Activated CD4-positive, alpha-beta T cell treated with anti-CD3 and anti-CD28 coated beads, Interleukin-2, amount 10 ng/mL, durations not matched to agents 7 days and 5 days (primary cell): ENCODE measurements around the gene S1PR4. TPM values are rescaled to one million over a fixed set of nuclear protein-coding genes. Genes with fewer than 3 reads are reported as not detected.
A peak's percentile ranks its signal among the peaks of the same experiment; 100 is the strongest.

Experiments
- CTCF ChIA-PET: fragments of 350-600 bp; sonication (Branson Sonifier 250); formaldehyde crosslinking; loops from one replicate; lab custom pipeline; 2021; ENCODE audit warnings: antibody characterized with exemption; lab: Charles Lee
- POLR2A ChIA-PET: fragments of 350-600 bp; sonication (Branson Sonifier 250); formaldehyde crosslinking; loops from one replicate; lab custom pipeline; 2021; ENCODE audit warnings: antibody characterized with exemption; lab: Charles Lee
- DNase-seq: peaks from one replicate; pipeline ENCODE4 v3.0.0-alpha.2; 2020
- H3K27ac Mint-ChIP-seq: one replicate; pipeline ENCODE4 v1.8.0; 2021; ENCODE audit warnings: mild to moderate bottlenecking, moderate library complexity, mixed read lengths
- H3K27me3 Mint-ChIP-seq: one replicate; pipeline ENCODE4 v1.8.0; 2021; ENCODE audit warnings: mixed read lengths
- H3K36me3 Mint-ChIP-seq: one replicate; pipeline ENCODE4 v1.8.0; 2021; ENCODE audit warnings: low read depth, mixed read lengths
- H3K4me1 Mint-ChIP-seq: one replicate; pipeline ENCODE4 v1.8.0; 2021; ENCODE audit warnings: mixed read lengths
- H3K4me3 Mint-ChIP-seq: one replicate; pipeline ENCODE4 v1.8.0; 2021; ENCODE audit warnings: mild to moderate bottlenecking, moderate library complexity, mixed read lengths
- H3K9me3 Mint-ChIP-seq: one replicate; pipeline ENCODE4 v1.8.0; 2021; ENCODE audit warnings: mixed read lengths
- total RNA-seq, 2 experiments: library from RNA; stranded (reverse); gene quantifications; one replicate each; pipeline ENCODE4 v1.2.3, GENCODE V29; 2021

The S1PR4 gene
- total RNA-seq, 2 experiments from 2014 or later = 162 to 209 TPM

- POLR2A ChIA-PET = no interaction called here
- CTCF ChIA-PET = interaction anchor here (0.7 kb wide), 1 partner anchor 1720 kb away, joined by 3 read pairs; no protein-coding TSS in a partner anchor
- Mint-ChIP-seq H3K27me3 (peaks cover 30% of the 10 kb centered on the region), H3K9me3 (no peaks in the 10 kb centered on the region), H3K27ac (no peak within 1 kb of the TSS), H3K4me1 (no peaks in the 10 kb centered on the region), H3K4me3 (no peak within 1 kb of the TSS), H3K36me3 (no peaks in the 10 kb centered on the region)
- peak; percentile 53 for DNase-seq
Measured at GRCh38 chr19:3224346-3225168, 46.0 kb downstream of the S1PR4 start, which contains the start of gene CELF5. Gene CELF5 (plus strand): TSS chr19:3224661. CDS start chr19:3224740, 79 bp downstream.

DNA sequence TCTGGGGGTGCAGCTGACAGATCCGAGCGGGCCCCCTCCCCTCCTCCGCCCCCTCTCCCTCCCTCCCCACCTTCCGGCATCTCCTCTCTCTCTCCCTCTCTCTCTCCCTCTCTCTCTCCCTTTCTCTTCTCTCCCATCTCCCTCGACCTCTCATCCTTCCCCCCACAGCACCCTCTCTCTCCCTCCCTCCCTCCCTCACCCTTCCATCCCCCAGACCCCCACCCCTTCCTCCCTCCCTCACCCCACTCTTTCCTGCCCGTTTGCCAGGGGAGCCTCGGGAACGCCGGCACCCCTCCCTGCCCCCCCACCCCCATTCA lies 46.6 kb downstream of the S1PR4 start:
- ChIA-PET POLR2A (no interaction called here), CTCF (no interaction called here)
- Mint-ChIP-seq H3K36me3 (no peaks in the 10 kb centered on the region), H3K27ac (no peak overlapping the region), H3K4me3 (no peak overlapping the region), H3K4me1 (no peaks in the 10 kb centered on the region), H3K27me3 (peaks cover 32% of the 10 kb centered on the region), H3K9me3 (no peaks in the 10 kb centered on the region)
- no peak for DNase-seq

GRCh38 chr19:3225677-3226093 lies 47.1 kb downstream of the S1PR4 start:
- Mint-ChIP-seq H3K27me3 (peaks cover 32% of the 10 kb centered on the region), H3K4me3 (no peak overlapping the region), H3K36me3 (no peaks in the 10 kb centered on the region), H3K9me3 (no peaks in the 10 kb centered on the region), H3K4me1 (no peaks in the 10 kb centered on the region), H3K27ac (no peak overlapping the region)
- ChIA-PET CTCF (no interaction called here), POLR2A (no interaction called here)
- DNase-seq = no peak

GRCh38 chr19:3227054-3227626 lies 48.6 kb downstream of the S1PR4 start:
- Mint-ChIP-seq H3K27me3 (peaks cover 35% of the 10 kb centered on the region), H3K4me1 (no peaks in the 10 kb centered on the region), H3K4me3 (no peak overlapping the region), H3K27ac (no peak overlapping the region), H3K9me3 (no peaks in the 10 kb centered on the region), H3K36me3 (no peaks in the 10 kb centered on the region)
- DNase-seq = no peak
- POLR2A ChIA-PET = no interaction called here
- CTCF ChIA-PET = no interaction called here

DNA sequence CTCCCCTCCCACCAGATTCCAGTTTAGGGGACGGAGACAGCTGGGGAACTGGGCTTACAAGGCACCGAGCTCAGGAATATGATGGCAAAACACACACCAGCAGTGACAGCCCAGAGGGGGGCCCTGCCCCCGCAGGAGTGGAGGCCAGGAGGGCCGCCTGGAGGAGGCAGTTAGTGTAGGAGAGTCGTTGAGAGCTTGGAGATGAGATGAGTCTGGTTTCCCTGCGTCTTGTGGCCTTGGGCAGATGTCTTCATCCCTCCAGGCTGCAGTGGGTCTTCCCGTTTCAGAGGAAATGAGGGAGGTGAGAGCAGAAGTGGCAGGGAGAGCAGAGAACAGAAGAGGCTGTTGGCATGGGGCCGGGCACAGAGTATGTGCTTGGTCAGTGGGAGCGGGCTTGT lies 50.8 kb downstream of the S1PR4 start:
- Mint-ChIP-seq H3K9me3 (no peaks in the 10 kb centered on the region), H3K27me3 (peaks cover 33% of the 10 kb centered on the region), H3K4me3 (no peak overlapping the region), H3K4me1 (no peaks in the 10 kb centered on the region), H3K36me3 (no peaks in the 10 kb centered on the region), H3K27ac (no peak overlapping the region)
- POLR2A ChIA-PET = no interaction called here
- no peak for DNase-seq
- CTCF ChIA-PET = interaction anchor here (1.4 kb wide), 1 partner anchor 24 kb away, joined by 3 read pairs; no protein-coding TSS in a partner anchor

Other genes with a start within 250 kb of the S1PR4 start
- gene ZNF77, start 233.8 kb upstream of the S1PR4 start, total RNA-seq = 1 to 10 TPM; 4.6 to 5.6 TPM
- 1 to 10 TPM; 1.2 to 1.6 TPM for gene TLE6, start 201.2 kb upstream of the S1PR4 start, total RNA-seq
- gene TLE2, start 149.5 kb upstream of the S1PR4 start, total RNA-seq = under 1 TPM; 0.99 to 1.00 TPM
- gene TLE5, start 116.3 kb upstream of the S1PR4 start, total RNA-seq = 100 to 1,000 TPM; 837 to 960 TPM
- gene GNA11, start 84.4 kb upstream of the S1PR4 start, total RNA-seq = under 1 TPM; 0.79 to 0.87 TPM
- gene GNA15, start 42.7 kb upstream of the S1PR4 start, total RNA-seq = 10 to 100 TPM; 22.8 to 23.6 TPM
- gene NCLN, start 7.2 kb downstream of the S1PR4 start, total RNA-seq = 10 to 100 TPM; 52.1 to 56.0 TPM
- under 1 TPM; 0.06 to 0.20 TPM for gene CELF5, start 45.9 kb downstream of the S1PR4 start, total RNA-seq
- gene NFIC, start 187.8 kb downstream of the S1PR4 start, total RNA-seq = 10 to 100 TPM; 14.2 TPM